IMR-90 (cell line): ENCODE data around the gene EIF2B2. TPM values are rescaled to one million over a fixed set of nuclear protein-coding genes. Genes with fewer than 3 reads are reported as not detected.

ENCODE experiments used
- ATAC-seq: fragments of 200-7000 bp; cut with Tn5 transposase; 2 replicates; pipeline ENCODE4 v1.9.1; 2020; ENCODE audit warnings: low read depth, mild to moderate bottlenecking, moderate library complexity
- BruUV-seq: library from RNA; stranded (reverse); fragments of 400-500 nt; replicated peaks from 2 replicates; lab custom pipeline; 2021; lab: Mats Ljungman, UMichigan
- CTCF ChIA-PET: fragments of 300-600 bp; formaldehyde crosslinking; extraction: SDS; loops from one replicate; lab custom pipeline; 2021; ENCODE audit warnings: antibody characterized with exemption; lab: Yijun Ruan, JAX
- POLR2A ChIA-PET: fragments of 300-600 bp; sonication (Branson Sonifier 250); formaldehyde crosslinking; loops from one replicate; lab custom pipeline; 2022; ENCODE audit warnings: antibody characterized with exemption; ENCODE audit not compliant: unreplicated experiment; lab: Charles Lee
- DNase-seq: peaks from one replicate; pipeline ENCODE4 v3.0.0; 2013
- H2AFZ ChIP-seq: replicated peaks from 2 replicates; pipeline ENCODE3; 2013; ENCODE audit warnings: low read length, mild to moderate bottlenecking; ENCODE audit not compliant: poor library complexity
- H2AK5ac ChIP-seq: 2 replicates; pipeline ENCODE4 v1.6.1; 2013; ENCODE audit warnings: low read depth, low read length, inconsistent platforms
- H2AK9ac ChIP-seq: replicated peaks from 2 replicates; pipeline ENCODE3; 2013; ENCODE audit warnings: mild to moderate bottlenecking, low read depth, low read length, moderate library complexity; ENCODE audit not compliant: poor library complexity
- H2BK120ac ChIP-seq: 2 replicates; pipeline ENCODE4 v1.6.1; 2013; ENCODE audit warnings: low read depth, low read length, inconsistent platforms
- H2BK15ac ChIP-seq: 3 replicates; pipeline ENCODE4 v1.6.1; 2013; ENCODE audit warnings: low read depth, low read length, inconsistent platforms
- H2BK20ac ChIP-seq: 2 replicates; pipeline ENCODE4 v1.6.1; 2013; ENCODE audit warnings: low read depth, mild to moderate bottlenecking, inconsistent platforms, low read length, moderate library complexity
- H2BK5ac ChIP-seq: 2 replicates; pipeline ENCODE4 v1.6.1; 2013; ENCODE audit warnings: mild to moderate bottlenecking, low read depth, low read length, inconsistent platforms; ENCODE audit not compliant: poor library complexity, severe bottlenecking
- H3K14ac ChIP-seq: replicated peaks from 2 replicates; pipeline ENCODE4 v1.6.1; 2013; ENCODE audit warnings: low read depth, low read length, inconsistent platforms
- H3K18ac ChIP-seq: 2 replicates; pipeline ENCODE4 v1.6.1; 2013; ENCODE audit warnings: low read depth, low read length, control low read depth
- H3K23ac ChIP-seq: 2 replicates; pipeline ENCODE4 v1.6.1; 2013; ENCODE audit warnings: low read depth, low read length, inconsistent platforms
- H3K27ac ChIP-seq: 2 replicates; pipeline ENCODE4 v1.5.1; 2013; ENCODE audit warnings: mild to moderate bottlenecking, control low read depth, low read length; ENCODE audit not compliant: insufficient read depth
- H3K27me3 ChIP-seq: 2 replicates; pipeline ENCODE4 v1.6.1; 2013; ENCODE audit warnings: low read length; ENCODE audit not compliant: control insufficient read depth, insufficient read depth
- H3K36me3 ChIP-seq: 2 replicates; pipeline ENCODE4 v1.6.1; 2013; ENCODE audit warnings: low read length, mixed read lengths; ENCODE audit not compliant: control insufficient read depth, insufficient read depth
- H3K4ac ChIP-seq: 2 replicates; pipeline ENCODE4 v1.6.1; 2013; ENCODE audit warnings: low read depth, low read length, inconsistent platforms
- H3K4me1 ChIP-seq: 2 replicates; pipeline ENCODE4 v1.6.1; 2013; ENCODE audit warnings: low read length, mixed read lengths; ENCODE audit not compliant: control insufficient read depth, insufficient read depth
- H3K4me2 ChIP-seq: 2 replicates; pipeline ENCODE4 v1.6.1; 2013; ENCODE audit warnings: low read depth, mild to moderate bottlenecking, control low read depth, low read length, moderate library complexity
- H3K4me3 ChIP-seq: 2 replicates; pipeline ENCODE4 v1.5.1; 2013; ENCODE audit warnings: low read depth, mild to moderate bottlenecking, control low read depth, low read length, moderate library complexity; ENCODE audit not compliant: insufficient read depth
- H3K56ac ChIP-seq: 2 replicates; pipeline ENCODE4 v1.6.1; 2013; ENCODE audit warnings: low read length, inconsistent platforms; ENCODE audit not compliant: insufficient read depth; ENCODE audit errors: extremely low read depth
- H3K79me1 ChIP-seq, 2 experiments: 2 replicates each; pipeline ENCODE4 v1.6.1; 2013; ENCODE audit warnings: low read length in 2 of 2, inconsistent platforms in 1 of 2, low read depth in 1 of 2
- H3K9ac ChIP-seq: 2 replicates; pipeline ENCODE4 v1.6.1; 2013; ENCODE audit warnings: low read depth, low read length, control low read depth
- H3K9me1 ChIP-seq: 2 replicates; pipeline ENCODE4 v1.6.1; 2013; ENCODE audit warnings: low read length, inconsistent platforms; ENCODE audit not compliant: insufficient read depth
- H3K9me3 ChIP-seq: 2 replicates; pipeline ENCODE4 v1.6.1; 2013; ENCODE audit warnings: low read length; ENCODE audit not compliant: control insufficient read depth, insufficient read depth
- H4K20me1 ChIP-seq: 2 replicates; pipeline ENCODE4 v1.6.1; 2013; ENCODE audit warnings: low read length, inconsistent platforms; ENCODE audit not compliant: insufficient read depth
- H4K5ac ChIP-seq: 2 replicates; pipeline ENCODE4 v1.6.1; 2013; ENCODE audit warnings: mild to moderate bottlenecking, low read depth, low read length, control low read depth
- H4K8ac ChIP-seq, 2 experiments: 2 replicates each; pipeline ENCODE4 v1.6.1; 2013; ENCODE audit warnings: low read depth in 2 of 2, low read length in 2 of 2, control low read depth in 1 of 2, inconsistent platforms in 1 of 2
- H4K91ac ChIP-seq: 2 replicates; pipeline ENCODE4 v1.6.1; 2013; ENCODE audit warnings: low read depth, low read length, inconsistent platforms; ENCODE audit not compliant: insufficient read depth
- MAFK ChIP-seq: IDR thresholded peaks from 2 replicates; pipeline ENCODE4 v1.6.1; 2012; ENCODE audit warnings: low read depth, low read length, improper control_type of control experiment
- NFE2L2 ChIP-seq: fragments of 150-350 bp; IDR thresholded peaks from 2 replicates; pipeline ENCODE4 v1.6.1; 2016; ENCODE audit warnings: low read depth, mild to moderate bottlenecking, low read length
- WGBS, 2 experiments: methylation state at CpG; one replicate each; pipeline versions ENCODE4 v1.1.5 to v1.1.7; 2013; ENCODE audit warnings: missing lambda C conversion rate in 2 of 2; ENCODE audit not compliant: insufficient read length in 1 of 2; ENCODE audit errors: extremely low coverage in 2 of 2; 5-methylcytosine and 5-hydroxymethylcytosine counted together
- dilution Hi-C: fragments of 300-500 bp; cut with HindIII; formaldehyde crosslinking; loops from one replicate; pipeline ENCODE4 v1.14.3; 2018; ENCODE audit warnings: low sequenced_read_pairs; ENCODE audit not compliant: unreplicated experiment
- in situ Hi-C: fragments of 300-500 bp; cut with MboI; formaldehyde crosslinking; loops from 3 replicates; pipeline ENCODE4 v1.14.3; 2019; ENCODE audit warnings: low sequenced_read_pairs, inconsistent platforms, mixed read lengths
- intact Hi-C: fragments of 100-400 bp; cut with micrococcal nuclease; formaldehyde crosslinking; loops from 2 replicates; pipeline ENCODE4 v1.10.0; 2022
- polyA plus RNA-seq, 3 experiments: library from polyadenylated mRNA; depleted of rRNA; stranded (reverse); fragments of >200 nt; gene quantifications; 2 replicates each; pipeline ENCODE4 v1.2.3, GENCODE V29; 2012; ENCODE audit warnings: low replicate concordance in 1 of 3
- total RNA-seq: library from RNA; depleted of rRNA; stranded (reverse); fragments of >200 nt; gene quantifications from 2 replicates; pipeline ENCODE4 v1.2.3, GENCODE V29; 2012

Gene EIF2B2
- total and polyA plus RNA-seq, 2 of the 4 experiments (the other 2 are of a cell fraction), result 63.6 to 70.1 TPM

GRCh38 chr14:75042035-75042434, 39.3 kb downstream of the EIF2B2 start:
- Histone ChIP-seq H3K4ac (peak overlapping the region; percentile 46), H3K9ac (peak overlapping the region; percentile 49), H4K91ac (no peak overlapping the region), H4K8ac (peak overlapping the region; percentile 4 to 20; a peak in 1 of 4 replicates), H3K4me1 (peaks cover 13% of the 10 kb centered on the region), H2BK15ac (no peak overlapping the region; the same call in 2 of the 3 replicates), H4K20me1 (no peaks in the 10 kb centered on the region), H2BK120ac (peak overlapping the region; percentile 9), H2AK5ac (peak overlapping the region; percentile 27), H3K23ac (peak overlapping the region; percentile 29), H3K27me3 (no peaks in the 10 kb centered on the region), H3K14ac (peak overlapping the region; percentile 91), H2AK9ac (no peak overlapping the region), H4K5ac (peak overlapping the region; percentile 17), H3K79me1 (peaks cover 5 to 20% of the 10 kb centered on the region in 2 experiments; a peak in 2 of 4 replicates), H3K18ac (peak overlapping the region; percentile 69), H3K27ac (peak overlapping the region; percentile 74), H3K36me3 (peaks cover 3% of the 10 kb centered on the region; the same call in 1 of the 2 replicates), H2AFZ (peak overlapping the region; percentile 45), H3K56ac (no peak overlapping the region), H2BK5ac (peak overlapping the region; percentile 9), H2BK20ac (no peak overlapping the region), H3K4me3 (no peak overlapping the region), H3K4me2 (peak overlapping the region; percentile 14; the same call in 1 of the 2 replicates), H3K9me1 (peaks cover 16% of the 10 kb centered on the region), H3K9me3 (no peaks in the 10 kb centered on the region)
- intact Hi-C loops, result no loop called here
- no peak for DNase-seq
- peak; percentile 21; the same call in 1 of the 2 replicates for ATAC-seq
- ChIA-PET POLR2A (no interaction called here), CTCF (no interaction called here)
- TF ChIP-seq NFE2L2 (no peak), MAFK (peak; percentile 73)
- no TSS peak for BruUV-seq
- dilution Hi-C loops, result no loop called here
- WGBS, 2 experiments, result 27% methylated on average over 3 of the region's 6 CpGs; no CpG with 5 or more reads in 1 of the 2 experiments
- in situ Hi-C loops, result no loop called here
